ENCODE measurements around the gene MYO3A.
A peak's percentile ranks its signal among the peaks of the same experiment; 100 is the strongest.
"Not testable (repeated sequence)": the region's sequence is repeated elsewhere in the genome, so short reads cannot be mapped to it uniquely, and the experiment has no call there.

Gene MYO3A

DNA sequence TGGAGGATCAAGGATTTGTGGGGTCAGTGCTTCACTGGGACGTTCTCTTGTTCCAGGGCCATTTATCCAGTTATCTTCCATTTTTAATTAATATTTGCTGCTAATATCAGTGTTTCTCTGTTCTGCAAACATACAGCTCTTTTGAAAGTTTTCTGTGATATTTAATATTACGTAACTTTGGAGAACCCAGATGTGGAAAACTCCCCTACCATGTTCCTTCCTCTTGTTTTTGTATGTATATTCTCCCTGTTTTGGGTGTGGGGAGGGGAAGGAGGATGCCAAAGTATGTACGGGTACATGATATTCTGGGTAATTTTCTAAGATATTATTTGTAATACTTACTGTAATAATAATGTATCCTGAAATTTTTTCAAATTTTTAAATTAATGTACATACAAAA, 55.9 kb downstream of the MYO3A start:
- DNase-seq: no peak

DNA sequence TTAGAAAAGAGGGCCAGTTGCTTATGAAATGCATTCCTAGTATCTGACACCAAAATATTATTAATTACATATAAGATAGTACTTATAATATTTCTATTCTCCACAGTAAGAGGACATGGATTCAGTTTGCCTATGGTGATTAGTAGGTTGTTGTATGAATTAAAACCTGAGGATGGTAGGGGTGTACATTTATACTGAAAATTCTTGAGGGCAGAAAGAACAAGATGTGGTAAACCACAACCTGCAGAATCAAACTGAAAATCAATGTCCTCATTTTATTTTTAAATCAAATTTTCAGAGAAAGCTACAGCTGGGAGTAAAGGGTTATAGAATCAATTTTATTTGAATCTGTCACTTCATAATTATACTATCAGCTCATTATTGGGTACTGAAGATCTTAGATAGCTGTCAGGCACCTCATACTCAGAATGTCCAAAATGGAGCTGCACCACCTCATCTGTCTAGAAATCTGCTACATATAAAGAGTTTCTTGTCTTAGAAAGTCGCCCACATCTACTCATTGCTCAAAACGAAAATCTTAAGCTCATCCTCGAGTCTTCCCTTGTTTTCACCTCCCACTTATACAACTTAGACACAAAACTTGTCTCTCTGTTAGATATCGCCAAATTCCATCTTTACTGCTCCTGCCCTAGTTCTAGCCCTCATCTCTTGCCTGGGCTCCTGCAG, 65.4 kb downstream of the MYO3A start:
- DNase-seq: no peak

DNA sequence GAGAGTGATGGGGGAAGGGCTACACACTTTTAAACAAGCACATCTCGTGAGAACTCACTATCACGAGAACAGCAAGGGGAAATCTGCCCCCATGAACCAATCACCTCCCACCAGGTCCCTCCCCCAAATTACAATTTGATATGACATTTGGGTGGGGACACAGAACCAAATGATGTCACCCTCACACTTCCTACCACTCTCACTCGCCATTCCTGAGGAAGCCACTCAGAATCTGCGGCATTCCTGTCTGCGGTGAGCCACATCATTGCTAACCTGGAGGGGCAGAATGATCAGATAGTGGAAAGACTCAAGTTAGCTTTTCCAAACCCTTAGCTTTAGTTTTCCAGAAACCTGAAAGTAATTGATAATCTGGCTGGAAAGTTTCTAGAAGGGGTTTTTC, 66.9 kb downstream of the MYO3A start:
- no peak for DNase-seq

DNA sequence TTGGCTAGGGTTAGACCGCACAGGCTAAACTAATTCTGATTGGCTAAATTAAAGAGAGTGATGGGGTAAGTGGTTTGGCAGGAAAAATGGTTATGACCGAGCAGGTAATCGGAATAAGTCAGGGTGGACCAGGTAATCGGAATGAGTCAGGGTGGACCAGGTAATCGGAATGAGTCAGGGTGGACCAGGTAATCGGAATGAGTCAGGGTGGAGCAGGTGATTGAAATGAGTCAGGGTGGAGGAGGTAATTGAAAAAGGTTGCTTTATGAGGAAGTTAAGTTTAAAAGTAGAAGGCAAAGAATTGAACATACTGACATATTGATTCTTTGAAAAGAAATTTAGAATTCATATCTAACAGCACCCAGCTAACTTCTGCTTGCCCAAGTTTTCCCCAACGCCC, 68.4 kb downstream of the MYO3A start:
- DNase-seq: not testable (repeated sequence)

DNA sequence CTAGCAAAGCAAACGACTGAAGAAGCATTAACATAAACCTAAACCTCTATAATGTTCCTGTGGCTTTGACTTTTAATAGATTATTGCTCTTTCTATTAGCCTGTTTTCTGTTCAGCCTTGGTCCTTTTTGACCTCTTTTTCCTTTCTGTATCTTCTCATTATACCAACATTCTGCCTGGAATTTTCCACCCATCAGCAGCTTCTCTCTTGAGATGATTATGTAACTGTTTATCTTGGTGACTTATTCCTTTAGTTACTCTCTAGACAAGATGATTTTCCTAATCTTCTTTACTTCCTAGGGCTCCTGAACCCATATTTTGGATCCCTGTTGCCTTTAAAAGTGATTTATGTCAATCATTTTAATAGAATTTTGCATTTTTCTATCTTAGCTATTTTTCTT, 81.1 kb downstream of the MYO3A start:
- DNase-seq: no peak

DNA sequence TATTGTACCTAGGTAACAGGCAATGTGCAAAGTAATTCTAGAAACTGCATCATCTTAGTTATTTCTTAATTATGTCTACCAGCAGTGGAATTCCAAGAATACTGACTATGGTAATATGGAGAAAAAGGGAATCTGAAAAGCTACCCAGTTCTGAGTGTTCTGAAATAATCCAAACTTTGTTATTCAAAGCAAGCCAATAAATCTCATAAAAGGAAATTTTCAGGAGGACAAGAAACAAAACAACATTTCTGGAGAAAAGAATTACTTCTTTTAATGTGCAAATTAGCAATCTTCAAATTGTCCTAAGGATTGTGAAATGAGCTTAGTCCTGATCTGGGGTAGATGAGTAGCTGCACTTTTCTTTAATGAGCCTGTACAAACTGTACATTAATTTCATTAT, 88.8 kb downstream of the MYO3A start:
- DNase-seq: no peak

DNA sequence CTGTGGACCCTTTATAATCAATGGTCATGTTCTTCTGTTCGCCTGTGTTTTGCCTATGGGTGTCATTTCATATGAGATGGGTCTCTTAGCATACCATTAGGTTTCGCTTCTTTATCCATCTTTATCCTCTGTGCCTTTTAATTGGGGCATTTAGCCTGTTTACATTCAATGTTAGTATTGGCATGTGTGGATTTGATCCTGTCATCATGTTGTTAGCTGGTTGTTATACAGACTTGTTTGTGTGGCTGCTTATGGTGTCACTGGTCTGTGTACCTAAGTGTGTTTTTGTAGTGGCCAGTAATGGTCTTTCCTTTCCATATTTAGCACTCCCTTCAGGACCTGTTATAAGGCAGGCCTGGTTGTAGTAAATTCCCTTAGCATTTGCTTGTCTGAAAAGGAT, 90.3 kb downstream of the MYO3A start:
- no peak for DNase-seq

DNA sequence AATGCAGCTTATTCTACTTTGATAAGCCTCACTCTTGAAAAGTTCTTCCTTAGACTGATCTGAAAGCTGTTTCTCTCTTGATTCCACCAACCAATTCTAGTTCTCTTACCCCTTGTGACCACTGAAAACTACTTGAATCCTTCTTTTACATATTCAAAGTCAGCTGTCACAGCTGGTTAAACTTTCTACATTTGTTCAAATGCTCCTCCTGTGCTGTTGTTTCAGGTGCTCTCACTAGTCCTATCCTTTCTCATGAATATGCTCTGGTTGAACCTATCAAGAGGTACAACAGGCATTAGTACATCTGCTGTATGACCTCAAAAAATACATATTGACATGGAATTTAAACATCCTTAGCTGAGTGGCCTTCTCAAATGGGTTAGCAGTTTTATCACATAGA, 91.5 kb downstream of the MYO3A start:
- peak; percentile 81 for DNase-seq

DNA sequence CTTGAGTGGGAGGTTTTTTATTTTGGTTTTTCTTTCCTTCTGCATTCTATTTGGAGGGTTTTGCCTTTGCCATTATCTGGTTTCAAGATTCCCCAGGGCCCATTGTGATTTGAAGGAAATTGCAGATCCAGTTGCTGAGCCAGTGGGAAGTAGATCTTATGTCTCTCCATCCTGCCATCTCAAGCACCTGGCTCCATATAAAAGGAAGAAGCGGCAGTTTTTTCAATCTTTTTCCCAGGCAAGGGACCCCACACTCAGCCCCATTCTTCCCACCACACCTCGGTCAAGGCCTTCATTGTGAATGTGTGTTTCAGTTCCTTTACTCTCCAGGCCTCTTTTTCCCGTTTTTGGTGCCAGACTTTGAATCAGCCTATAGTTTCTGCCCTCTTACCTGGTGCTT, 95.8 kb downstream of the MYO3A start:
- DNase-seq: no peak

DNA sequence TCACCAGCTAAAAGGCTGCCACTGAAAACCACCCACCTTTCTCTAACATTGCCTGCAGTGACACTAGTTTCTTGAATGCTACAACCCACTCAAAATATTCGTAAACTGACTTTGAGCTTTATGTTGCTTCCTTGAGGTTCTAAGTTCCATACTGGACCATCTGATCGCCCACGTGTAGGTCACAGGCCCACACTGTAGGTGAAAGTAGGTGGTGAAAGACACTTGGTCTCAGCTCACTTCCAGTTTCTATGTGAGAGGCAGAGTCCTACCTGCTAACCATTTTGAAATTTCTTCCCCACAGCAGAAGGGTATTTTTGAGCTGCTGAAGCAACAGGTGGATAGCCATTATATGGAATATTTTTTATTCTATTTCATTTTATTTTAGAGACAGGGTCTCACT, 97.3 kb downstream of the MYO3A start:
- no peak for DNase-seq

DNA sequence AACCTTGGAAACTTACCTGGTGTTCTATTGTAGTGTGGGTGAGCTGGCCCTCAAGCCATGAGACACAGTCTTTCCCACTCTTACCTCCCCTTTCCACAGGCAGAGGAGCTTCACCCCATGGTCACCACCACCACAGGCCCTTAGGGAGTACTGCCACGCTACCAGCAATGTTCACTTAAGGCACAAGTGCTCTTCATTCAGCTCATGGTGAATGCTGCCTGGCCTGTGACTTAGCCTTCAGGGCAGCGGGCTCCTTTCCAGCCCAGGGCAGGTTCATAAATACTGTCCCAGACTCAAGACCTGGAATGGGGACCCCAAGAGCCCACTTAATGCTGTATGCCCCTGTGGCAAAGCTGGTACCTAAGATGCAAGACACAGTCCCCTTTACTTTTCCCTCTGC, 109.4 kb downstream of the MYO3A start:
- no peak for DNase-seq

DNA sequence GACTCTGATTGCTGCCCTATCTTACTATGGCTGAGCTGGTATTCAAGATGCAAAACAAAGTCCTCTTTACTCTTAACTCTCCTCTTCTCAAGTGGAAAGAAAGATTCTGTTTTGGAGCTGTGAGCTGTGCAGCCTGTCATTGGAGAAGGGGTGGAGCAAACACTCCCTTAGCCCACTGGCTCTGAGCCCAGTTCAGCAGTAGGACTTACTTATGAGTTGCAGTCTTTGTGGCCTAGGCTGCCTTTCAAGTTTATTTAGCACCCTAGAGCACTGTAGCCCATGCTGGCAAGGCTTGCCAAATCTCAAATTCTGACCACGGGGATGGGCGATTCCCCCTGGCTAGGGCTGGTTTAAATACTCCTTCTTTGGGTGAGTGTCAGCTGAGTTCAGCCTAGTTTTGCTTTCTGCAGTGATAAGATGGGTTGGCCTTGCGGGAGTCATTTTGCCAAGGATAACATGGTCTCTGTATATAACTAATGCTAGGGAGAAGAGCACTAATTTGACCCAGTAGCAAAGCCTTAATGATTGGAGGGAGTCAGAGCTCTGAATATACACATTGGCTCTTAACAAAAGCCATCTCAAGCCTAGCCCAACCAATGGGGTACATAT, 110.2 kb downstream of the MYO3A start:
- DNase-seq: no peak

DNA sequence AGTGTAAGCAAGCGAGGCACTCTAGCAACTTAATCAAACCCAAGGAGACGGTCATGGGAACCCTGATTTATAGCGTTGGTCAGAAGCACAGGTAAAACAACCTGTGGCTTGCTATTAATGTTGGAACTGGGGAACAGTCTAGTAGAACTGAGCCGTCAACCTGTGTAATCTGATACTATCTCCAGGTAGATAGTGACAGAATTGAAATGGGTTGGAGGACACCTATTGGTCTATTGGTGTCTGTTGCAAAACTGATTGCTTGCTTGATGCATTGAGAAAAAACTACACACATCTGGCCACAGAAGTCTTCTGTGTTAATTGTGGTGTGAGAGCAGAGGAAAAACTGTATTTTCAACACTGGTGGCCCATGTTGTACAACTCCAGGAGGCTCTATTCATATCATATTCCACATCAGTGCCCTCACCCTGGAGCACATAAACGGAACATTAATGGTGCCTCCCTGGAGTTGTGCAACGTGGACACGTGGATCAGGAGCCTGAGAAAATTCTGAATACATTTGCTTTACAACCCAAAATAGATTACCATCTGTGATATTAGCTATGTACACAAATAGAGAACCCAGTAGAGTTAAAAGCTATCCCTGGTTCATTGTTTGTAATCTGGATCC, 112.2 kb downstream of the MYO3A start:
- DNase-seq: no peak

DNA sequence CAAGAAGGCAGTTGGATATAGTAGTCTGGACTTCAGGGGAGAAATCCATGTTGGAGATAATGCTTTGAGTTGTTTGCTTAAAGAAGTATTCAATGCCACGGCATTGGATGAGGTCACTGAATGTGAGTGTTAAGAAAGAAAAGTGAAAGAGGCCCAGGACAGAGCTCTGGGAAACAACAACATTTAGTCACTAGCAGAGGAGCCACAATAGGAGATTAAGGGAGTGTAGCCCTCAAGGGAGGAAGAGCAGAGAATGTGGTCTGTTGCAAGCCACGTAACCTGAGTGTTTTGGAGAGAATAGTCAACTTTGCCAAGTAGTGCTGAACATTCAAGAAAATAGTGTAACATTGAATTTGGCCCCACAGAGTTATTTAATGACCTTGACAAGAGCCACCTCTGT, 114.7 kb downstream of the MYO3A start:
- no peak for DNase-seq

DNA sequence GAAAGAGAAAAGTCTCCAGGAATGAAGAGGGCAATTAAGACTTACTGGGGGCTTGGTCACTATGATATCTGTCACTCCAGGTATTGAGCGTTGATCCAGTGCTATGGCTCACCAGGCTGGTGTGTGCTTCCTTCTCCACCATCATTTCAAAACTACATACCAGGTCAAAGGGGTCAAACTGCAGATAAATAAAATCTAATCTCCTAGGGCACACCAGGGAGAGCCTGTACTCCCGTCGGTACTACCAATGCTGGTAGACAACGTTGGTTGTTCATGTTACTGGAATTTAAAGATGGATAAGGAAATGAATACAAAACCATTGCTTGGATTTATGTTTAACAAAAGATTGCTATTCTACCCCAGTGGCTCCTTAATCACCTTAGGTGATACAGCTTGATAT, 118.3 kb downstream of the MYO3A start:
- DNase-seq: no peak

DNA sequence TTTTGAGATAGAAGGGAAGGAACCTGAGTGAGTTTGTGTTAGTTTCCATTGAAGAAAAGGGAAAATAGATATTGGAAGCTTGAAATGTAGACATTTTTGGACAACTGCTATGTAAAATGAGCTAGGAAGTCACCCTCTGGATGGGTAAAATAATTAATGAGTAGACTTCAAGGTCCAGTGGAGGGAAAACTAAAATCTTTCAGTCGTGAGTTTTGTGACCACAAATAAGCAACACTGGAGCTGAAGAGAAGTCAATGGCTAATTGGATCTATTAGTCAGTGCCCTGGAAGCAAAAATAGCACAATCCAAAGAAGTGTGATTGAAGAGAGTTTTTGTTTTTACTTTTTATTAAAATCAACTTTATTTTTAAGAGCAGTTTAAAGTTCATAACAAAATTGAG, 123.4 kb downstream of the MYO3A start:
- no peak for DNase-seq

DNA sequence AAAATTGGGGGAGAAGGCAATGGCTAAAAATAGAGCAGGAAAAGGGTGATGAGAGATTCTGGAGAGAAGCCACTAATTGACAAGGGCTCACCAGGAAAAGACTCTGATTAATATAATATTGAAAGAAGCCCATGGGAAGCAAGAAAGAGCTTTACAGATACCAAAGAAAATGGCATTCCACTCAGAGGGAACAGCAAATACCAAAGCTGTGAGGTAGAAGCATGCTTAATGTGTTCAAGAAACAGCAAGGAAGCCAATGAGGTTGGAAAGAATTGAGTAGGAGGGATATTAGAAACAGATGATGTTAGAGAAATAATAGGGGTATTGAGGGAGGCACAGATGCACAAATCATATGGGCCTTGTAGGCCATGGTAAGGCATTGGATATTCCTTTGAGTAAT, 130.1 kb downstream of the MYO3A start:
- DNase-seq: no peak

DNA sequence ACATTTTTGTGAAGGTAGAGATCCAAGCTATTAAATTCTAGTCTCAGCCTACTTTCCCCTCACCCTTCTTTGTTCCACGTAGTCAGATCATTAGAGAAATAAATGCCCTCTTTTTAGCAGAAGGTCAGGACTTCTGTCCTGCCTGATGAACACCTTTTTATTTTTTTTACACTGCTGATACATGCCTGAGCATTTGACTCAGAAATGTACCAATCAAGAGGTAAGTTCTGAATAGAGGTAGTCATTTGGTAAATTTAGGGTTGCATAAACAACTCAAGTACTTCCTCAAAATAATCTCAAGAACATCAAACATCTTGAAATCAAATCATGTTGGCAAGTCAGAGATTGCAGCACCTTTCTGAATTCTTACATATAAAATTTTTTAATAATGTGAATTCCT, 133.7 kb downstream of the MYO3A start:
- no peak for DNase-seq

DNA sequence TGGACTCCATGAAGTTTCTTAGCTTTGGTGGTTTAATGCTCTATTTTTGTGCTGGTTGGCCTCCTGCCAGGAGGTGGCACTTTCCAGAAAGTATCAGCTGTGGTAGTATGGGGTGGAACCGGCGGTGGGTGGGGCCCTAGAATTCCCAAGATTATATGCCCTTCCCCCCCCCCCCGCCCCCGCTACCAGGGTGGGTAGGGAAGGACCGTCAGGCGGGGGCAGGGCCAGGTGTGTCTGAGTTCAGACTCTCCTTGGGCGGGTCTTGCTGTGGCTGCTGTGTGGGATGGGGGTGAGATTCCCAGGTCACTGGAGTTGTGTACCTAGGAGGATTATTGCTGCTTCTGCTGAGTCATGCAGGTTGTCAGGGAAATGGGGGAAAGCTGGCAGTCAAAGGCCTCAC, 146.9 kb downstream of the MYO3A start:
- not testable (repeated sequence) for DNase-seq

DNA sequence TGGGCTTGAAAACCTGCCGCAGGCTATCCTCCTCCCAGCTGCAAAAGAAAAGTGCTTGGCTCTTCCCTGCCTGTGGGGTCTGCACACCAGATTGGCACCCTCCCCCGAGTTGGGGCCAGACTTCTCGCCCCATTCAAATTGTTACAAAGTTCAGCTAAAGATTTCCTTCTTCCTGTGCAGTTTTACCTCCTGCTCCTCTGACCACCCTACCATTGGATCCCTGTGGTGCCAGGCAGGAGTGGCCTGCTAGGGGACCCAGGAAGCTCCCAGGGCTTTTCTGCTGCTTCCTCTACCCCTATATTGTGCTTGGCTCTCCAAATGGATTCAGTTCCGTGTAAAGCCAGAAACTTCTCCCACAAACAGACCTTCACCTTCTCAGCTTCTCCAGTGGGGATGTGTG, 147.4 kb downstream of the MYO3A start:
- DNase-seq: no peak

DNA sequence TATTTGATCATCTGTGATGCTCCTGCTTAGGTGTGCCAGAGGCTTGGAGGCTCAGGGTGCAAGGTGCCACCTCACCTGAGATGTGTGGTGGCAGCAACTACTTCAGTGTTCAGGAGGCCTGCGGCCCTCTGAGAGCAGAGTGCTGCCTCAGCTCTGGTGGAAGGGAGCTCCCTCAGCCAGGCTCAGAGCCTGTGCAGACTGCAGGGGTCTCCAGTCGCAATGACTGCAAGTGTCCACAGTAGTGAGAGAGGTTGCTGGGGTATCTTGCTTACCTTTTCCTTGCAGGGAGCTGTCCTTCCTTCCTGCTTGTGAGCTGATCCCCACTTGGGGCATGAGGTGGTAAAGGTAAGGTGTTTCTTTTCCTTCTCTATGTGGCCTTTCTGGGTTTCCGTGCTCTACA, 151.5 kb downstream of the MYO3A start:
- no peak for DNase-seq

DNA sequence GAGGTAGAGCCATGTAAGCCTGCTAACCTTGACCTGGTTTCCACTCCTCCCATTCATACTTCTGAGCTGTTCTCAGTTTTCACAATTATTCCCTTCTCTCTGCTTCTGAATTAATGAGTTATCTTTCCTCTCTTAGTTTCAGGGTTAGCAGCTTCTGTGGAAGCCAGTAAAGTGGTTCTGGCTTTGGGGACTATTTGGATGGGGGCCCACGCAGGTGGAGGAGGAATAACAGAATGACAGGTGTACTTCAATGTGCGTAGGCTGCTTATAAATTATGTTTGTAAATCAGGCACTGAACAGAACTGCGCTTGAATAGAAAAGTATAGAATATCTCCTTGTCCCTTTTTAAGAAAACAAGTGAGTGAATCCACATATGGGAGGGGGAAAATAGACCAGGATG, 153.6 kb downstream of the MYO3A start:
- DNase-seq: no peak

DNA sequence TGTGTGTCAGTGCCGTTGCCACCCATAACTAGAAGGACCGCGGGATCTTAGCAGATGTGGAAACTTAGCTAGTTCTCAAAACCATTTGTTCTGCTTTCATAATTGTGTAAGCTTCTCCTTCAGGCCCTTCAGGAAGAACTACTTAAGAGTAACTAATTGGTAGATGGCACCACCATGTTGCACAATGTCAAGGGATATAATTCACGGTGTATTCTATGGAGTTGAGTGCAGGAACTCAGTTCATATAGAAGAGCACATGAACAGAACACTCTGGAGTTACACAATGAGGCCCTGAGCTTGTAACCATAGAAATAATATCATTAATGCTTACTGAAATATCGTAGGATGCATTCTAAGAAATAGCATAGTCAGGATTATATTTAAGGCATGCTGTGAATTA, 156.0 kb downstream of the MYO3A start:
- no peak for DNase-seq

DNA sequence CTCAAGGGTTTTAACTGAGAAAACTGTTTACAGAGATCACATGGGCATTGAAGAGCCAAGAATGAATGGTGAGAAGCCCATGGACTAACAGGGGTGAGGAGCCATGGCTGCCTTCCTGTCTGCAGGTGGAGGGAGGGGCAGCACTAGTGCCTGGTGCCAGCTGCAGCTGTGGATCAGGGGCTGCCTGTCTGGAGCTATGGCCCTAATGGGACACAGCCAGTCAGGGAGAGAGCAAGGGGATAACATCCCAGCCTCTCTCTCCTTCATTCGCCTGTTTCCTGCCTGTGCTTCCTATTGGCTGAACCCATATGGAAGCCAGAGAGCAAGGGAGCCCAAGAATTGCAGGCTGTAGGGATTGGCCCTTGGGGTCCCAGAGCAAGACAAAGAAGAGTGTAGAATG, 156.7 kb downstream of the MYO3A start:
- no peak for DNase-seq

DNA sequence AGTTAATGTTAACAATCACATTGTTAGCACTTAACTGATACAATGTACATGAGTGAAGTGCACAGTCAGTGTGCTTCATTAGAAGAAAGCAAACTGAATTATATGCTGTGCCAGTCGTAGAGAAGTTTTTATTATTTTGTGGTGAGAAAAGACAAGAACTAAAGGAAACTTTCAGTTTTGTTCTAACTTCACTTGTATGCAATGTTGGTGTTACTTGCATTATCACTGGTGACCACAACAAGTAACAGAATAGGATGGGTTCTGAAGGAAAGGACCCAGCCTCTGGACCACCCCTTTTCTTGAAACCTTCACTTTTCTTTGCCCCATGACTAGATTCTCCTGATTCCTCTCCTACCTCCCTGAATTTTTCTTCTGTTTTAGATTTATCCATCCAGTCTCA, 159.2 kb downstream of the MYO3A start:
- DNase-seq: no peak
